B cell (primary cell): ENCODE results near the gene CPNE2.

Experiments
- EZH2 ChIP-seq: IDR thresholded peaks from 2 replicates; pipeline ENCODE4 v1.6.1; 2012; ENCODE audit warnings: borderline replicate concordance, low read depth, mild to moderate bottlenecking, moderate library complexity, low read length; ENCODE audit not compliant: insufficient read depth, poor library complexity, severe bottlenecking
- TF ChIP-seq, protein P1 (sequence below): fragments of 200-600 bp; IDR thresholded peaks from one replicate; pipeline ENCODE4 v1.8.0; 2022; ENCODE audit warnings: antibody characterized with exemption, mild to moderate bottlenecking

DNA sequence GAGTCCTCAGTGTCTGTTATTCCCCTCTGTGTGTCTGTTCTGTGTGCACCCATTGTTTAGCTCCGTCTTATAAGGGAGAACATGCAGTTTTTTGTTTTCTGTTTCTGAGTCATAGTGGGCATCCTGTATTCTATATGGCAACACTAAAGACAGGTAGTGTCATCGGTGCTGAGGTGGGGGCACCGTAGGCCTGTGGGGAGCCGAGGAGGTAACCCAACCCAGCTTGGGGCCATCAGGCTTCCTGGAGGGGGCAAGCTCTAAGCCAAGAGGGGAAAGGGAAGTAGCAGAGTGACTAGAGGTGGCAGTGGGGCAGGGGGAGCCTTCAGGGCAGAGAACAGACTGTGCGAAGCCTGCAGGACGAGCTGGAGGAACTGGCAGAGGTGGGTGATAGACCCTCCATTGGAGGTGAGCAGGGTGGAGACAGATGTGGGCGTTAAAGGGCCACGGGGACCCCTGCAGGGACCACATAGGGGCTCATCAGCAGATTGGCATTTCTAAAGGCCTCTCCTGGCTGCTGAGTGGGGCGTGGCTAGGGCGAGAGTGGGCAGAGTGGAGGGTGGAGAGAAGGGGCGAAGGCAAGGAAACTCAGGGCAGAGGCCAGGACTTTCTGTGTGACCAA lies 36.5 kb downstream of the CPNE2 start:
- no peak for TF ChIP-seq EZH2
- TF ChIP-seq, protein P1, sequence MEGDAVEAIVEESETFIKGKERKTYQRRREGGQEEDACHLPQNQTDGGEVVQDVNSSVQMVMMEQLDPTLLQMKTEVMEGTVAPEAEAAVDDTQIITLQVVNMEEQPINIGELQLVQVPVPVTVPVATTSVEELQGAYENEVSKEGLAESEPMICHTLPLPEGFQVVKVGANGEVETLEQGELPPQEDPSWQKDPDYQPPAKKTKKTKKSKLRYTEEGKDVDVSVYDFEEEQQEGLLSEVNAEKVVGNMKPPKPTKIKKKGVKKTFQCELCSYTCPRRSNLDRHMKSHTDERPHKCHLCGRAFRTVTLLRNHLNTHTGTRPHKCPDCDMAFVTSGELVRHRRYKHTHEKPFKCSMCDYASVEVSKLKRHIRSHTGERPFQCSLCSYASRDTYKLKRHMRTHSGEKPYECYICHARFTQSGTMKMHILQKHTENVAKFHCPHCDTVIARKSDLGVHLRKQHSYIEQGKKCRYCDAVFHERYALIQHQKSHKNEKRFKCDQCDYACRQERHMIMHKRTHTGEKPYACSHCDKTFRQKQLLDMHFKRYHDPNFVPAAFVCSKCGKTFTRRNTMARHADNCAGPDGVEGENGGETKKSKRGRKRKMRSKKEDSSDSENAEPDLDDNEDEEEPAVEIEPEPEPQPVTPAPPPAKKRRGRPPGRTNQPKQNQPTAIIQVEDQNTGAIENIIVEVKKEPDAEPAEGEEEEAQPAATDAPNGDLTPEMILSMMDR = no peak
